SKM-1 treated with dmso at 0.1 percent for 144 hours (cell line): Measurements from ENCODE around the gene CTXND1.
"Not testable (repeated sequence)": the region's sequence is repeated elsewhere in the genome, so short reads cannot be mapped to it uniquely, and the experiment has no call there.

Experiments
- DNase-seq: peaks from one replicate; lab custom pipeline; 2025; ENCODE audit not compliant: unreplicated experiment; lab: John Stamatoyannopoulos, UW

CTXND1 gene

DNA sequence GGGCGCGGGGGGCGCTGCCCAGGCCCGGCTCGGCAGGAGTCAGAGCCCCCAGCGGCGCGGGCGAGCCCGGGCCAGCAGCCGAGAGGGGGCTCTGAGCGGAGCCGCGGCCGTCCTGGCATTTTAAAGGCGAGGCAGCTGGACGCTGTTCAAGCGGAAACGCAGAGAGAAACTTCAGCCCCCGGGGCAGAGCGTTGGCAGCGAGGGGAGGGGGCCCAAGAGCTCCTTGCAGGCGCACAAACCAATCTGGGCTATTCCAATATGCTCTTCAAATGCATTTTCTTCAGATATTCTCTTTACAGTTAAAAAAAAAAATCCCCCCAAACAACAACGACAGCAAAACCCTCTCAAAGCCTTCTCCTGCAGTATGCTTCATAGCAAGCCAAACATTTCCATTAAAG, at the start of gene CTXND1:
CTXND1 (minus strand) TSS at position 93 of the 398 bp plus-strand sequence. CDS start 50,264 bp downstream, outside the sequence.
- no peak for DNase-seq

DNA sequence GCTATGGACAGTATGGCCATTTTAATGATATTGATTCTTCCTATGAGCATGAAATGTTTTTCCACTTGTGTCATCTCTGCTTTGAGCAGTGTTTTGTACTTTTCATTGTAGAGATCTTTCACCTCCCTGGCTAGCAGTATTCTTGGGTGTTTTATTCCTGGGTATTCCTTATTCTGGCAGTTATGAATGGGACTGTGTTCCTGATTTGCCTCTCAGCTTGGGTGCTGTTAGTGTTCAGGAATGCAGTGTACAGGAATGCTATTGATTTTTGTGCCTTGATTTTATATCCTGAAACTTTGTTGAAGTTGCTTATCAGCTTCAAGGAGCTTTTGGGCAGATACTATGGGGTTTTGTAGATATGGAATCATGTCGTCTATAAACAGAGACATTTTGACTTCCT, 49.5 kb upstream of the CTXND1 start:
- no peak for DNase-seq

DNA sequence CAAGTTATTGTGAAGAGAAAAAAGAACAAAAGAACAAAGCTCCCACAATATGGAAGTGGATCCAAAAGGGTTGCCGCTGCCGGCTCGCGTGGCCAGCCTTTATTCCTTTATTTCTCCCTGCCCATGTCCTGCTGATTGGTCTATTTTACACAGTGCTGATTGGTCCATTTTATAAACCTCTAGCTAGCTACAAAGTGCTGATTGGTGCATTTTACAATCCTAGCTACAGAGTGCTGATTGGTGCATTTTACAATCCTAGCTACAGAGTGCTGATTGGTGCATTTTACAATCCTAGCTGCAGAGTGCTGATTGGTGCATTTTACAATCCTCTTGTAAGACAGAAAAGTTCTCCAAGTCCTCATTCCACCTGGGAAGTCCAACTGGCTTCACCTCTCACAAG, 43.8 kb upstream of the CTXND1 start:
- not testable (repeated sequence) for DNase-seq

DNA sequence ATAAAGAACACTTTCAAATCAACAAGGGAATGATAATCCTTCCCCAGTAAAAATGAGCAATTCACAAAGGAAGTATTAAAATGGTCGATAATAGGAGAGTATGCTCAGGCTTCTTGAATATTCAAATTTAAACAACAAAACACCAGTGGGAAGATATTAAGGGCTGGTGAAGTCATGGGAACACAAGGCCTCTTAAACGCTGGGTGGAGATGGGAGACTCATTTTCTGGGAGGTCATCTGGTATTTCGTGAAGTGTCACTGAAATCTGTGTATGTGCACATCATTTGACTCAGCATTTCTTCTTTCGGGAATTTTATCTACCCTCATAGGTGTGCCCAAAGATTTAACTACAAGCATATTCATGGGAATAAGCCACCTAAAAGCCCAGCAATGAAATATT, 40.1 kb upstream of the CTXND1 start:
- no peak for DNase-seq

DNA sequence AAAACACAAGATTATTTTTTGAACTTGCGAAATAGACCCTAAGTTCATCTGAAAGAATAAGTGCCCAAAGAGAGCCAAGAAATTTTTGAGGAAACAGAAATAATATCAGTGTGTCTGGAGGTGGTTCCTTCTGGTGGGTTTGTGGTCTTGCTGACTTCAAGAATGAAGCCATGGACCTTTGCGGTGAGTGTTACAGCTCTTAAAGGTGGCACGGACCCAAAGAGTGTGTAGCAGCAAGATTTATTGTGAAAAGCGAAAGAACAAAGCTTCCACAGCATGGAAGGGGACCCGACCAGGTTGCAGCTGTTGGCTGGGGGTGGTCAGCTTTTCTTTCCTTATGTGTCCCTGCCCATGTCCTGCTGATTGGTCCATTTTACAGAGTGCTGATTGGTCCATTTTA, 38.9 kb upstream of the CTXND1 start:
- DNase-seq, result not testable (repeated sequence)

DNA sequence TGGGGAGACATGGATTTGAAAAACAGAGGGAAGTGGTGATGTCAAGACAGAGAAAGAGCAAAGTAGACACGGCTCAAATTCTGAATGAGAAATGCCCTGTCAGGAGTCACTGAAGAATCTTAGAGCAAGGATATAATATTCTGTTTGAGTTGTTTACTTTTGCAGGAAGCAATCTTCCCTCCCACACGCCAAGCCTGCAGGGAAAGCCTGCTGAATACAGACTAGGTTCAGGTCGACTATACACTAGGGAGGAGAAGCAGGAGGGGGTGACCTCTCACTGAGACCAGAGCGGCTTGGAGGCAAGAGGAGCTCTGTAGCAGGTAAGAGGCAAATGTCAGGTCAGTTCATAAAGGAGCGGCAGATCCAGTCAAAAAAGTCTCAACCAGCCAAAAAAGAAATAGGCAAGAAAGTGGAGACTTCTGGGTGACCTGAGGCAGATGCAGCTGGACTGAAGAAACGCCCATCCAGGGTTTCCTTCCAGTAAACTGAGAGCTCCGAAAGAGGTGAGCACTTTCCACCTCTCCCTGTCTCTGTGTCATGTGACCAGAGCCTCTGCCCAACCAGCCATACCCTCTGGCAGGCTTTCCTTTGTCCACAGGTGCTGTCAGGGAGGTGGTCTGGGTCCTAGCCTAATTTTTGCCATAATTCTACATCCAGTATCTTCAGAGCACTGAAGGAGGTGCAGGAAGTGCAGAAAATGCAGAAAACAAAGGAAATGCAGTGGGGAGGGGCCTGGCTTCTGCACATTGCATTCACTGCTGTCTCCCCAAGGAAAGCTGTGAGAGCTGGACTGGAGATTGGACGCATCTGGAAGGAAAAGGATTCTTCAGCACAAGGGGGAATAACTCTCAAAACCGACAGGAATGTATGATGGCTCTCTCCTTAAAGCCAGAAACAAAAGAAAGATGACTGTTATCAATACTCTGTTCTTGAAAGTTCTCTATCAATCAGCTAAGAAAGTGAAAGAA, 37.8 kb upstream of the CTXND1 start:
- no peak for DNase-seq

DNA sequence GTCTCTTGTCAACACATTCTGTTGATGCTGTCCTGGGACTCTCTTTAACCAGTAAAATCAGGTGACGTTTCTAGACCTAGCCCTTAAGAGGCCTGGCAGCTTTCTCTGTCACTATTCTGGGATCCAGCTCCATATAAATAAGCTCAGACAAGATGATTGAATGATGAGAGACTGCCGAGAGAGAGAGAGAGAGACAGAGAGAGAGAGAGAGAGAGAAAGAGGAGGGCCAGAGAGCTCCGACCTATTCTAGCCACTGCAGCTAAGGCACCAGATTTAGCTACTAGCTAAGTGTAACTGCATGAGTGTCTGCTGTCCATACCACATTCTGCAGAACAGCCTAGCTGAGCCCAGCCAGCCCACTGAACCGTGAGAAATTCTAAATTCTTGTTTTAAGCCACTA, 36.1 kb upstream of the CTXND1 start:
- DNase-seq, result no peak

DNA sequence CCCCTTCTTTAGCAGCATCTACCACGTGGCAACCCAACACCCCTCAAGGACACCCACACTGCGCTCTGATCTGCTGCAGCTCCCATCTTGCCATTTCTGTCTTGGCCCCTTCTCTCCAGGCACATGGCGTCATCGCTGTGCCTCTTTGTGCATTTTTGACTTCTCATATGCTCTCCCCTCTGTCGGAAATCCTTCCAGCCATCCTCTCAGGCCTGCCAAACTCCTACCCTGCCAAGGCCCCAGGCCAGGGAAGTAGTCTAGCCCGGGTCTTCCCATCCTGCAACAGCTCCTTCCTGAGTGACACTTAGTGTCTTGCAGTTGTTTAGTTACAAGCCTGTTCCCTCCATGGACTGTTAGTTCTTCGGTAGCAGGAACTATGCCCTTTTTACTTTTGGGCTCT, 34.0 kb upstream of the CTXND1 start:
- DNase-seq, result no peak

DNA sequence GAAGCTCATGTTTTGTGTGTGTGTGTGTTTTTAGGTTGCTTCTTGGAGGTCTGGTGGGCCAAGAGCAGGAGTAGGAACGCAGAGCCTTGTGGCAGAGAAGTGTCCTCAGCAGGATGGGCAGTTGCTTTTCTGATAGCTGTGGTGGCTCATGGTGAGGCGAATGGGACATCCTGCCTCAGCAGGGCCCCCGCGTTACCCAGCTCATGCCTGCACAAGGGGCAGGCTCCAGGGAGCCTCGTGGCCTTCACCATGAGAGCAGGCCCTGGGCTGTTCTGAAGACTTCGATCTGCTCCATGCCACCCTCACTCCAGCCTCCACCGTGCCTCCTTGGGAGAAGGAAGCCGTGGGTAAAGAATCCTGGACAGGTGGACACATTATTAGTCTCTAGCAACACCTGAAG, 33.4 kb upstream of the CTXND1 start:
- no peak for DNase-seq

DNA sequence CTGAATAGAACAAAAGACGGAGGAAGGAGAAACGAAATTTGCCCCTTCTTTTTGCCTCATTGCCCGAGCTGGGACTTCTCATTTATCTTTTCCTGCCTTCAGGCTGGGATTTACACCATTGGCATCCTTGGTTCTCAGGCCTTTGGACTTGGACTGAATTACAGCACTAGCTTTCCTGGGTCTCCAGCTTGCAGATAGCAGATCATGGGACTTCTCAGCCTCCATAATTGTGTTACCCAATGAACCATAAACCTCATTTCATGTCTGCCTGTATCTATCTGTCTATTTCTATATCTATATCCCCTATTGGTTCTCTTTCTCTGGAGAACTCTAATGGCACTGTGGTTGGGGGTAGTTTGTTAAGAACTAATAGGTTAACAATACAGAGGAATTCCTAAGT, 31.5 kb upstream of the CTXND1 start:
- DNase-seq, result no peak

DNA sequence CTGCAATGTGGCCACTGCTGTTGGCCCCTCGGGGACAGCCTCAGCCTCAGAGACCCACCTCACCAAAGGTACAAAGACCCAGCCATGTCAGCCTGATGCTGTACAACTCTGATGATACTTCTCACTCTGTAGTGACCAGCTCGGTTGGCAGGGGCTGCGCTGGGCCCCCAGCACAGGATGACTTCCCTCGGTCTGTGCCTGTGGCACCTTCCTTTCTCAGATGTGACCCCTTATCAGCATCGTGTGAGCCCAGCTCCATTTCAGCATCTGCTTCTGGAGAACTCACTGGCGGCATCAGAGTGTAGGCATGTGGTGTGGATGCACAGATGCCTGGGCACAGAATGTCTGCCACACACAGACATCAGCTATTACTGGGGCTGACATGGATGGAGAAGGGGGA, 25.1 kb upstream of the CTXND1 start:
- DNase-seq, result no peak

DNA sequence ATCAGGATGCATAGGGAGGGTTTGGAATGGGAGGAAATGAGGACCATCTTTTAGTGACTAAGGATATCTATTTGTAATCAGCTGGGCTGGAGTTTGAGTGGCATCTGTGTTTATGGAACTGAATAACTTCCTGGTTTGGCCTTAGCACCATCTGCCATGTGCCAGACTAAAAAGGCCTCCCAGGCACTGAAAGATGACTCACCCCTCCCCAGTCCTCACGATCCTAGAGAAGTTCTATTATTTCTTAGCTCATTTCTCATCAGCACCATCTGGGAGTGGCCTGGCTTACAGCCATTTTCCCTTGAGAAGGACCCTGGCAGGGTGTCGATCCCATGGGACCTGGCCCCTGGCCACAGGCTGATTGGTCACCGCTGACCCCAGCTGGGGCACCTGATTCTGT, 23.9 kb upstream of the CTXND1 start:
- no peak for DNase-seq

DNA sequence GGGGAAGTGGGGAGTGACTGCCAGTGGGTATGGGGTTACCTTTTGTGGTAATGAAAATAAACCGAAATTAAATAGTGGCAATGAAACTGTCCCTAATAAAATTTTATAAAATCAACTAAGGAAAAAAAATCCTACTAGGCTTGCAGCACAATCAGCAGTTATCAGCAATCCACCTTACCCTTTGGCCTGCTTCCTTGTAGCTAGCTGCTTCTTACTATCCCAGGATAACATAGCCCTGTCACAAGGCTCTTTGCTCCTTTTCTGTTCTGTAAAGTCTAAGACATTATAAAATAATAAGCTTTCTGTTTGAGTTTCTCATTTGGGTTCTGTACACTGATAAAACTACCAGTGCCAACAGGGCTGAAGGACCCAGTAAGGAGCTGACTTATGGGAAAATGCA, 23.0 kb upstream of the CTXND1 start:
- DNase-seq, result no peak

DNA sequence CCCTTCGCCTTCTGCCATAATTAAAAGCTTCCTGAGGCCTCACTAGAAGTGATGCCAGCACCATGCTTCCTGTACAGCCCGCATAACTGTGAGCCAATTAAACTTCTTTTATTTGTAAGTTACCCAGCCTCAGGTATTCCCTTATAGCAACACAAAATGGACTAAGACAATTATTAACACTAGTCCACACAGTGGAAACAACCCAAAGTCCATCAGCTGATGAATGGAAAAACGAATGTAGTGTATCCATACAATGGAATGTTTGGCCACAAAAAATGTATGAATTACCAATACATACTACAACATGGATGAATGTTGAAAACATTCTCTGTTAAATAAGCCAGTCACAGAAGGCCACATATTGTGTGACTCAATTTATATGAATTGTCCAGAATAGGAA, 22.5 kb upstream of the CTXND1 start:
- DNase-seq, result no peak

DNA sequence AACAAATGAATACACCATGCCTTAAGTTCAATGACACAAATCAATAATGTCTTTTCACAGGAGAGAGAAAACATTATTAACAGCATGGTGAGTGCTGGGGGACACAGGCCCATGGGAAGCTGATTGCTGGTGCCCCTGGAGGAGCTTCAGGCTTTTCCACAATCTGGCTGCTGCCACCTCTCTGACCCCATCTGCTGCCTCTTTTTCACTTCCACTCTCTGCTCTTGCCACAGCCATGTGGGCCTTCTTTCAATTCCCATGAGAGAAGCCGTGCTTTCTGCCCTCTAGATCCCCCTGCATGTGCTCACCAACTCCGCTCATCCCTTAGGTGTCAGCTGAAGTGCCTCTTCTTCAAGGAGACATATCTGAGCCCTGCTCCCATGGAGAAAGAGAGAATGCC, 21.0 kb upstream of the CTXND1 start:
- DNase-seq, result no peak

DNA sequence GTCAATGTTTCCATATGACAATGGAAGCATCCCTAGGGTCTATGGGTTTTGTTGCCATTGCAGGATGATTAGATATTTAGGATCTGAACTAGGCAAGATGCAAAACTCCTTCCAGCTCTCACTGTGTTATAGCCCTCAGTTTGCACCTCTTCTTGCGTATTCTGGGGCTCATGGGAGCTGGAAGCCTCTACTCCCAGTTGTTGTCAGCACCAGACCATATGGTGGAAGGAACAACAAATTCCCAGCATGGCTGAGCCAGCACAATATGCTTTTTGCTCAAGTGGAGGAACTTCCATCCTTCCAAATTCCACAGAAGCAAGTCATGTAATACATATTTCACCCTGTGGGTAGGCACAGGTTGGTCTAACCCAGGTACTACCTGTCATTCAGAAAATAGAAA, 18.5 kb upstream of the CTXND1 start:
- no peak for DNase-seq

DNA sequence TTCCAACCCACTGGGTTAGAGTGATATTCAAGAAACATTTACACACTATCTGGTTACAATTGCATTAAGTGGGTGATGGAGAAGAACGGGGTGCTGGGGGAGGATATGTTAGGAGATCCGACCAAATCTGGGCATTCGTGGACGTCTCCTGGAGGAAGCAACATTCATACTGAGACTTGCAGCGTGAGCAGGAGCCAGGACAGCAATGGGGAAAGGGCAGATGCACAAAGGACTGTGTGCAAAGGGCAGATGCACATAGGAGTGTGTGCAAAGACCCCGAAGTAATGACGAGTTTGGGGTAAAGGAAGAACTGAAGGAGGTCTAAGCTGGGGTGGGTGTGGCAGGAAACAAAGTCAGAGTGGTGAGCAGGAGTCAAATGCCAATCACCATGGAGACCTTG, 16.1 kb upstream of the CTXND1 start:
- no peak for DNase-seq

DNA sequence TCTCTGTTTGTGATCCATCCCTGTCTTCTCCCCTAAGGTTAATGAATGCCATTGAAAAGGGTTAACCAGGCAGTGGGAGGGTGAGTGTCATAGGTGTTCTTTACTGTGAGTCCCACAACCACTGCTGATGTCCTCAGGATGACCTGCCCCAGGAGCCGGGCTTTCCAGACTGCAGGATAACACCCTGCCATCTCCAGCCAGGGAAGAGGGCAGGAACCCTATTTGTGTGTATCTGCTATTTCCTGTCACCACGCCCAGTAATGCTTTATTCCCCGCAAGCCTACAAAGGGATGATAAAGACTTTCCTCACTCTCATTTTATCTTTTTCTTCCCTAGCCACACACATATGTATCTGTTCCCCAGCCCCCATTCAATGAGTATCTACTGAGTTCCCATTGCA, 15.6 kb upstream of the CTXND1 start:
- DNase-seq, result no peak

DNA sequence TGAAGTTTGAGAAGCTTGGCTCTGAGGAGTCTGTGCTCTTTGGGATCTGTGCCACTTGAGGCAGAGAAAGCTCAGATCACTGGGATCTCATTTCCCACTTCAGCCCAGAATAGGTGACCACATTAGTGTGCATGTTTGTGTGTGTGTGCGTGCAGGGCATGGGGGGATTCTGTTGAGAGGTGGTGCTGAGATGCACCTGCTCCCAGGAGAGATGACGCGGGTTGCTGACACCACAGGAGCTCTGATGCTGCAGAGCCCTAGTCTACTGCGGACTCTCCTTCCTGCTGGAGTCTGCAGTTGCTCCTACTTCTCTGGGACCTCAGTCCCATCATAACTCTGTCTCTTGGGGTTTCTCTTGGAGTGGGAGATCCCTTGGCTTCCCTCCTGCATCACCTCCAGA, 14.7 kb upstream of the CTXND1 start:
- no peak for DNase-seq

DNA sequence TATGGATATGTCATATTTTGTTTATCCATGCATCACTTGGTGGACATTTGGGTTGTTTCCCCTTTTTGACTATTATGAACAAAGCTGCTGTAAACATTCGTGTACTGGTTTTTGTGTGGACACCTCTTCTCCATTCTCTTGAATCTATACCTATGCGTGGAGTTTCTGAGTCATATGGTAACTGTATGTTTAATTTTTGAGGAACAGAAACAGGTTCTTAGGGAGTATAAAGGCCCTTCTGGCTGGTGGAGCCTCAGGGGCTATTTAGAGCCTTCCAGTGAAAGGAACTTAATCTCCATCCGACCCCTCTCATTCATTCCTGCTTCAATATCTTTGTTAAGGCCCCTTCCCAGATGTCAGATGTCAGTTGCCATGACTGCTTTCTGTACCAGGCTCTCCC, 14.1 kb upstream of the CTXND1 start:
- DNase-seq, result no peak

DNA sequence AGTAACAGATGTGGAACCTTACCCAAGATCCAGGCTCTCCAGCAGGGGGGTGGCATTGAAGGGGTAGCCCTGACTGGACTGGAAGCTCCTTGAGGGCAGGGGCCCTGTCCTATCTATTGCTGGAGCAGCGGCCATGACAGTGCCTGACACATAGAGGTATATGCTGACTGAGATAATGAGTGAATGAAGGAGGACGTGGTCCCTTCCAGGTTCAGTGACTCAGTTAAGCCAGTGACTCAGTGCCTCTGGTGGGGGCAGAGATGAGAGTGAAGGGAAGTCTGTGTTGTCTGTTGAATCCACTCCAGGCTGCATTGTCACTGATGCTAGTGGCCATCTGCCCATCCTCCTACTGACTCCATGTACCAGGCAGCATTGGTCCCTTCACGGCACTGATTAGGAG, 13.0 kb upstream of the CTXND1 start:
- no peak for DNase-seq

DNA sequence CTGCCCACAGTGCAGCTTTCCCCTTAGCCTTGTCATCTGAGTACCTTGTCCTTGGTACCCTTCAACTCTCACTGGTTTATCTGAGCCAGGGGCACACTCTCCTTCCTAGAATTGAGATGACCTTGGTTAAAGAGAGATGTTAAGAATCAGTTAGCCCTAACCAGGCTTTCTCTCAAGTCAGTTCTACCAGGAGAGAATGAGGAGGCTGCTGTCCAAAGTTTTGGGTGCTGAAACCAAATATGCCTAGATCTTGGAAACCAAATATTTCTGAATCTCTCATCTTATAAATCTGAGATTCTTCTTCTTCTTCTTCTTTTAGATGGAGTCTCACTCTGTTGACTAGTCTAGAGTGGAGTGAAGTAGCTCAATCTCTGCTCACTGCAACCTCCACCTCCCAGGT, 12.0 kb upstream of the CTXND1 start:
- no peak for DNase-seq

DNA sequence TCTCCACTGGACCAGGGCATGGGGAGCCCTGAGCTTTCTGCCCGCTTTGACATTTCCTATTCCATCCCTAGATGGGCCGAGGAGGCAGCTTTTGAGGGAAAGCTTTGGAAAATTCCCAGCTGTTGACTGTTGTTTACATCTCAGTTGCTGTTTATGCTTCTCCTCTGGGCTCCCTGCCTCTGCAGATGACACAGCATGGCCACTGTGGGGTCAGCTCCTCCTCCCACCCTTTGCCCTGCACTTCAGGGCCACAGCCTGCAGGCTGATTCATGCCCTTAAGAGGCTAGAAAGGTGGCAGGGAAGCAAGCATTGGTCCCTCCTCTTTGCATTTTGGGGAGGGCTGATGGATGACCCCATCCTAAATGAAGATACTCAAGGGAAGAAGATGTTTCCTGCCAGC, 8.5 kb upstream of the CTXND1 start:
- DNase-seq, result no peak
